ENCODE results near the gene CLECL1.

- TF ChIP-seq CTCF (CRISPR knock-in tag; IDR thresholded peaks at IDR 0.05) (no peak), ESRRA (CRISPR knock-in tag; IDR thresholded peaks at IDR 0.05; ENCODE audit: low read depth) (no peak), YY1 (IDR thresholded peaks at IDR 0.05; ENCODE audit: insufficient read depth, insufficient replicate concordance, low read depth, low read length) (no peak), DNMT1 (CRISPR knock-in tag; IDR thresholded peaks at IDR 0.05) (no peak), TARDBP (CRISPR knock-in tag; IDR thresholded peaks at IDR 0.05) (no peak), MXI1 (IDR thresholded peaks at IDR 0.05; ENCODE audit: borderline replicate concordance, low read depth, low read length) (no peak), PHF20 (CRISPR knock-in tag; IDR thresholded peaks at IDR 0.05) (no peak), CBX2 (IDR thresholded peaks at IDR 0.05; ENCODE audit: low read depth, low read length) (no peak), CBX2 (CRISPR knock-in tag; IDR thresholded peaks at IDR 0.05; ENCODE audit: low read depth) (no peak), ZNF232 (CRISPR knock-in tag; IDR thresholded peaks at IDR 0.05; ENCODE audit: borderline replicate concordance) (no peak)
Measured at GRCh38 chr12:9719790-9720189, 13.1 kb downstream of the CLECL1 start.

Measured in HepG2 (cell line).